Lower leg skin (tissue), 4 donors: ENCODE data around the gene TMEM151B. TPM values are rescaled to one million over a fixed set of nuclear protein-coding genes. Genes with fewer than 3 reads are reported as not detected.

Experiments
- DNase-seq, 2 donors: peaks; one replicate each; pipeline ENCODE4 v3.0.0-alpha.2; 2019; ENCODE audit warnings: low spot score in 2 of 2
- H3K4me3 ChIP-seq: fragments of 200-600 bp; sonication (generic); 2 replicates; pipeline ENCODE4 v1.5.1; 2017; ENCODE audit warnings: mild to moderate bottlenecking, low read depth; ENCODE audit not compliant: poor library complexity, severe bottlenecking
- POLR2A ChIP-seq, 2 donors: fragments of 450-650 bp; IDR thresholded peaks; one replicate each; pipeline ENCODE4 v1.6.1; 2016 to 2017; ENCODE audit warnings: antibody characterized with exemption in 2 of 2, mild to moderate bottlenecking in 1 of 2, moderate library complexity in 1 of 2
- WGBS, 2 donors: methylation state at CpG; one replicate each; pipeline ENCODE4 v1.1.5; 2018; 5-methylcytosine and 5-hydroxymethylcytosine counted together
- intact Hi-C: fragments of 100-400 bp; cut with DNase I; formaldehyde crosslinking; loops from one replicate; pipeline ENCODE4 v1.15.0; 2023; ENCODE audit warnings: low total_unique reads
- total RNA-seq, 4 donors: library from RNA; depleted of rRNA; stranded (reverse); fragments of >200 nt; gene quantifications; one replicate each; pipeline ENCODE4 v1.1.0, GENCODE V29; 2016
- TF ChIP-seq, protein P1 (sequence below), 3 donors: fragments of 450-650 bp; IDR thresholded peaks; one replicate each; pipeline ENCODE4 v1.5.1; 2016; ENCODE audit warnings: antibody characterized with exemption in 3 of 3, mild to moderate bottlenecking in 3 of 3, moderate library complexity in 2 of 3

The TMEM151B gene
- total RNA-seq, 4 donors from 2014 or later, result 0.10 to 0.42 TPM; not detected in 2

DNA sequence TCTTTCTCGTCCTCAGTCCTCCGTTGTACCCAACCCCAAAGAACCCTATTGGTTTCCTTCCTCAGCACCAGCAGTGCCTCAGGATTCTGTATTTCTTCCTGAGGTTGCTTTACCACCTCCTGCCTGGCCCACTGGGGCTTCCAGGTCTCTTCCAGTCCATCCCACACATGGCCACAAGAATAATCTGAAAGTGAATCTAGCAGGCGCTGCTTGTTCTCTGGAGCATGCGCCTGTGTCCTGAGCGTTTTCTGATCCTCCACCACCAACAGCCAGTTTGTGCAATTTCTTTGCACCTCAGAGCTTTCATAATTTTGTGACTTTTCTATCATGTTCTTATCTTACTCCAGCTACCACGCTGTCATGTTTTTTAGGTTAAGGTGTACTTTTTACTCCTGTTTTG lies 35.0 kb upstream of the TMEM151B start:
- TF ChIP-seq POLR2A (IDR thresholded peaks at IDR 0.05), result no peak
- TF ChIP-seq, protein P1, sequence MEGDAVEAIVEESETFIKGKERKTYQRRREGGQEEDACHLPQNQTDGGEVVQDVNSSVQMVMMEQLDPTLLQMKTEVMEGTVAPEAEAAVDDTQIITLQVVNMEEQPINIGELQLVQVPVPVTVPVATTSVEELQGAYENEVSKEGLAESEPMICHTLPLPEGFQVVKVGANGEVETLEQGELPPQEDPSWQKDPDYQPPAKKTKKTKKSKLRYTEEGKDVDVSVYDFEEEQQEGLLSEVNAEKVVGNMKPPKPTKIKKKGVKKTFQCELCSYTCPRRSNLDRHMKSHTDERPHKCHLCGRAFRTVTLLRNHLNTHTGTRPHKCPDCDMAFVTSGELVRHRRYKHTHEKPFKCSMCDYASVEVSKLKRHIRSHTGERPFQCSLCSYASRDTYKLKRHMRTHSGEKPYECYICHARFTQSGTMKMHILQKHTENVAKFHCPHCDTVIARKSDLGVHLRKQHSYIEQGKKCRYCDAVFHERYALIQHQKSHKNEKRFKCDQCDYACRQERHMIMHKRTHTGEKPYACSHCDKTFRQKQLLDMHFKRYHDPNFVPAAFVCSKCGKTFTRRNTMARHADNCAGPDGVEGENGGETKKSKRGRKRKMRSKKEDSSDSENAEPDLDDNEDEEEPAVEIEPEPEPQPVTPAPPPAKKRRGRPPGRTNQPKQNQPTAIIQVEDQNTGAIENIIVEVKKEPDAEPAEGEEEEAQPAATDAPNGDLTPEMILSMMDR (IDR thresholded peaks at IDR 0.05), result no peak
- no peak overlapping the region for H3K4me3 ChIP-seq
- no peak for DNase-seq
- intact Hi-C loops, result loop anchor here (5.0 kb wide), 1 partner anchor 63 kb away; no protein-coding TSS in a partner anchor
- WGBS, 2 donors, result 72 to 75% methylated on average over 6 of the region's 6 CpGs

DNA sequence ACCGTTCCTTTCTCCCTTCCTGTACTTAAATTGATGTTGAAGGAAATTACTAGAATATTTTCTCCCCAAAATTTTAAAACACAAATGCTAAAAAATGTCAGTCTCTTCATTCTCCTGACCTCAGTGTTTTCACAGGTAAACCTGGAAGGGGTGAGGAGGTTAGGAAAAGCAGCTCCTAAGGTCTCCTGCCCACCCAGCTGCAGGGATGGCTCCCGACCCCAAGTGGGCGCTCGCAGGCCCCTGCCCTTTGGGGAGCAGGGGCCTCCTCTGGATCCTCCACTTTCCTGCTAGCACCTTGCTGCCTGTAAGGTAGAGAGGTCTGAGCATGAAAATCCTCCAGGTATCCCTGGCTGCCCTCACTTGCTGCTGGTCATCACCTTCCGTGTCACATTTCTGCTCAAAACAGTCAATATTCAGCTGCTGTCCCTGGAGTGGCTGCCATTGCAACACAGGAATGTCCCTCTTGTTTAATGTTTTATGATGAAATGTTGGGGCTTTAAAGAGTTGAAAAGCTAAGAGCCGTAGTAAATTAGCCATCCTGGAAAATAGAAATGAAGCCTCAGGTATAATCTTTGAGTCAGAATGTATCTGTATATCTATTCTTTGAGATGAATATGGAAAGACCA lies 34.2 kb upstream of the TMEM151B start:
- no peak overlapping the region for H3K4me3 ChIP-seq
- TF ChIP-seq POLR2A (IDR thresholded peaks at IDR 0.05), result no peak
- TF ChIP-seq, protein P1 (IDR thresholded peaks at IDR 0.05), result no peak
- WGBS, 2 donors, result 89 to 93% methylated on average over 6 of the region's 6 CpGs
- intact Hi-C loops, result loop anchor here (5.0 kb wide), 1 partner anchor 64 kb away; no protein-coding TSS in a partner anchor
- DNase-seq, result no peak

DNA sequence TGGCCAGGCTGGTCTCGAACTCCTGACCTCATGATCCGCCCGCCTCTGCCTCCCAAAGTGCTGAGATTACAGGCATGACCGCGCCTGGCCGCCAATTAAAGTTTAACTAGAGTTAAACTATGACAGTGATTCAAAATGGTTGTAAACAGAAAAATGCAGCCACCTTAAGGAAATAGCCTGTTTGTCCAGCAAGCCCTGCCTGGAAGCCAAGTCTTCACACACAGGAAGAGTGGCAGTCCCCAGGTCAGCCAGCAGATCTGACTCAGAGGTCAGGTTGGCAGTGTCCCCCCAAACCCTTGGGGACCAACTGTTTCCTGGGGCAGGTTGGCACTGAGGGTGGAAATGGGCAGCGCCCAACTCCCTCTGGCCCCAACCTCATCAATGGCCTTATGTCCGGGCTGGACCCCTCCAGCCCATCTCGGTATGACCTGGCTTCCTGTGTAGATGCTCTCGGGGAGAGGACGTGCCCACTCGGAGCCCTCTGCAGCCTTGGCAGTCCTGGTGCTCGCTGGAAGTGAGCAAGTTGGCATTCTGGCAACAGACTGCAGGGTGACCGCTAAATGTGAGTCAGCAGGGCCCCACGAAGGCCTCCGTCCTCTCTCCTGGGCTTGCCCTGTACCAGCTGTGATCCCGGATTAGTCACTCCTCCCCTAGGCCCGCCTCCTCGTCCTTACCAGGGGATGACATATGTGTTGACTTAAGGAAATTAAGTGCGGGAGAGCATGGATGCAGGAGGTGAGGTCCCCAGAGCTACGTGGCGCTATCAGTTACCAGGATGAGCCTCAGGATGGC lies 33.0 kb upstream of the TMEM151B start:
- WGBS, 2 donors, result 30 to 32% methylated on average over 19 to 21 of the region's 22 CpGs
- DNase-seq, result peak; percentile 91 to 98
- intact Hi-C loops, result loop anchor here (5.0 kb wide), 1 partner anchor 65 kb away; no protein-coding TSS in a partner anchor
- H3K4me3 ChIP-seq, result peak overlapping the region; percentile 31
- TF ChIP-seq, protein P1 (IDR thresholded peaks at IDR 0.05), result no peak
- TF ChIP-seq POLR2A (IDR thresholded peaks at IDR 0.05), result no peak

DNA sequence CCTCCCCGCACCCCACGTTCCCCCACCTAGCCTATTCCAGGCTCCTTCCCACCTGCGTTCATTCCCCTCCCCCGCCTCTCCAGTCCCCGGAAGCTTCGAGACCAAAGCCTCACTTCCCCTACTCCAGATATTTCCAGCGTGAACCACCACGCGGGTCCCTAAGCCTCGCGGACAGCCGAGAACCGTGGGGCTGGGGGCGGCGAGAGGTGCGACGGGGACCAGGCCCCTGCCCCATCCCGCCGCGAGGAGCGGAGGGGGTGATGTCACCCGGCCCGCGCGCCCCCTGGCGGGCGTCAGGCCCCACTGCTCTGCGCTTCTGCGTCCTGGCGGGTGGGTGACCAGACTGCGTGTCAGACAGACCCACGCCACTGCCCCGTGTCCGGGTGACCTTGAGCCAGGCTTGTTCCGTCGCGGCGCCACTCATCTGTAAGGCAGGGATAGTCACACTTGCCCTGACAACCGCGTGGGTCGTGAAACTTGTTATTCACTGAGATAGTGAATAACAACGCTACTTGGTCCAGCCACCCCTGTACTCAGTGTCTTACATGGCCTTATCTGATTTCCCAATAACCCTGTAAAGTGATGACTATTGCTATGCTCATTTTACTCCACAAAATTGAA lies 32.3 kb upstream of the TMEM151B start:
- 1 to 3% methylated on average over 19 to 25 of the region's 42 CpGs for WGBS, 2 donors
- intact Hi-C loops, result loop anchor here (5.0 kb wide), 1 partner anchor 66 kb away; no protein-coding TSS in a partner anchor
- no peak for TF ChIP-seq POLR2A (IDR thresholded peaks at IDR 0.05)
- TF ChIP-seq, protein P1 (IDR thresholded peaks at IDR 0.05), result peak in 2 of 3 donors; percentile 51 to 76
- peak overlapping the region; percentile 31 for H3K4me3 ChIP-seq
- DNase-seq, result peak; percentile 77 to 96

DNA sequence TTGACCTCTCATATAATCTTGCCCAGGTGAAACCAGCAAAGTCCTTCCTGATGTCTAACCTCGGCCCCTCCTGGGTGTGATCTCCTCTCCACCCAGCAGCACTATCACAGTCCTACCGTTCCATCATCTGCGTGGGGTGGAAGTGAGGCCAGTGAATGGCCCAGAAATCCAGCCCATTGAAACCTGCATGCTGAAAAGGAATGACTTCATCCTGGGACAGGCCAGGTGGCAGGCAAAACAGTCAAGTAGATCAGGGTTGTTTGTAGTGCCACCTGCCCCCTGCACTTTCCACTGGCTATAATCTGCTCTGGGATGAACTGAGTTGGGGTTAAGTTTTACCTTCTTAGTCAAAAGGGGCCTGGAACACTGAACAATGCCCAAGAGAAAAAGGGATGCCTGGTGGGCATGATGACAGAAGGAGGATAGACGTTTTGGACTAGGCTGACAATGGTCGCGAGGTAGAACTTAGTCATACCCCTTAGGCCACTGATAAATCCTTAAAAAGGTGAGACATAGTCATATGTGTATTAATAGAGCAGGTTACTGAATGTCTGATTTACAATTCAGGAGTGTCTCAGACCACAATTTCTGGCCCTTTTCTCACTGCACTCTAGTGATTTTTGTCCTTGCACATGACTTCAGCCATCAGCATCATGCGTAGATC lies 31.4 kb upstream of the TMEM151B start:
- intact Hi-C loops, result loop anchor here (5.0 kb wide), 1 partner anchor 67 kb away; no protein-coding TSS in a partner anchor
- DNase-seq, result no peak
- WGBS, 2 donors, result 68 to 78% methylated on average over 7 of the region's 7 CpGs
- no peak overlapping the region for H3K4me3 ChIP-seq
- TF ChIP-seq, protein P1 (IDR thresholded peaks at IDR 0.05), result no peak
- TF ChIP-seq POLR2A (IDR thresholded peaks at IDR 0.05), result no peak
